HG03159 (cell line): ENCODE measurements around the gene PTPRN2.
"Not testable (repeated sequence)": the region's sequence is repeated elsewhere in the genome, so short reads cannot be mapped to it uniquely, and the experiment has no call there.

Source experiments
- ATAC-seq: cut with Tn5 transposase; IDR thresholded peaks from one replicate; pipeline ENCODE4 v1.9.1; 2021; ENCODE audit warnings: mild to moderate bottlenecking, moderate library complexity; ENCODE audit not compliant: unreplicated experiment

Gene PTPRN2

DNA sequence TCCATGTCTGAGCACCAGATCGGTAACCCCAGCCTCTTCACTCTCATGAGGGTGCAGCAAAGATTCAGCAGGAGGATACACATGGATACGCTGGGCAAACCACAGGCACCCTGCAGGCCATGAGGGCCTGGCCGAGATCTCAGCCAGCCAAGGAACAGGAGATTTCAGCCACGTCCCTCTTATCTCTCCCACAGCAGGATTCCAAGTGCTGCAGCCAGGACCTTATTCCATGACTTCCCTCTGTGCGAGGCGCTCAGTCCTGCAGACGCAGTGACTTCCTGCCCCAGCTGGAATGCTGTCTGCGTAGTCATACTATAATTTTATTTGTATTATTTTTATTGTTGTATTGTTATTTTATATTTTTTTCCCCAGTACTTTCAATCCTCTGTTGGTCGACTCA is 66.8 kb downstream of the PTPRN2 start:
- ATAC-seq: no peak

DNA sequence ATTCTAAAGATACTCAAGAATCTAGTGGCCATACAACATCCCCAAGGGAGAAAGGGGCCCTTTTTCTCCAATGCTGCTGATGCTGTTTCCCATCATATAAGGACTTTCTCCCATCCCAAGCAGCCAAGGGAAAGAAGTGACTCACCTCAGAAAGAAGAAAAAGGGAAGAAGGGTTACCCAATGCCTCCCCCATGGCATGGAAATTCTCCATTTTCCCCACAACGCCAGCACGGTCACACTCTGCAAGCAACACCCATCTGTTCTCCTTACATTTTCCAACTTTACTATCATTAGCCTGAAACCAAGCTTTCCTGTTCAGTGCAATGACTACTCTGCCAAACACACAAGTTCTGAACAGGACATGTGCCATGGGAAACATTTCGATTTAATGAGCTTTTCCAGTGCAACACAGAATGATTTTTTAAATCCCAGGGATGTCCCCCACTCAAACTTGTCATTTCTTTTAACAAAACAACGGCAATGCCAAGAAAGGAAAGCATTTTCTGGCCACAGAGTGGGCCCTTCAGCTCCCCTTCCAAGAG is 67.9 kb downstream of the PTPRN2 start:
- ATAC-seq: no peak

DNA sequence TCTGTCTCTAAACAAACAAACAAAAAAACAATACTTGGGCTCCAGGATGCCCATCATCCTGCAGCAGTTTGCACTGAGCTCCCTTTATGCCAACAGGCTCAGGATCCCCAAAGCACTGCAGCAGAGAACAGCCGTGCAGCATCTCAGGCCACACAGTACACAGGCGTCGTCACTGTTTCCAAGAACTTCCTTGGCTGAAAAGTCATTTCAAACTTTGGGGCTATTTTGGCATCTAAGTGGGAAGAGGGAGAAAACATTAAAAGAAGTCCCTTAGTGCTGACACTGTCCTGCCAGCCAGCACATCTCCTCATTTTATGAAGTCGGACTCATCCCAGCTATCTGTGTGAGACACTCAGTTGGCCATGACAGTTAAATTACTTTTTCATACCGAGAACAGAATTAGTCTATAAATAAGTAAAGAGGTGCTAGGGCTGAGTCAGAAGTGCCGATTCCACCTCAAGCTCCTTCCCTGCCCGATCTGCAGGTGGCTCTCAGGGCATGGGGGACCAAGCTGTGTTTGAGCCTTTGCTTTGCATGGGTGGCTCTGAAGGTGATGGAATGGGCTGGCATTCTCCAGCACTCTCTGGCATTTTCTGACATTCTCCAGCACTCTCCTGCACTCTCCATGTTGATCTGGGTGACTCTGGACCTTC is 68.5 kb downstream of the PTPRN2 start:
- ATAC-seq: no peak

GRCh38 chr7:158517571-158517970 is 70.1 kb downstream of the PTPRN2 start:
- no peak for ATAC-seq

GRCh38 chr7:158517072-158517471 is 70.6 kb downstream of the PTPRN2 start:
- ATAC-seq: no peak

GRCh38 chr7:158516524-158516923 is 71.1 kb downstream of the PTPRN2 start:
- no peak for ATAC-seq

- no peak for ATAC-seq
Measured at GRCh38 chr7:158512869-158513268, 74.8 kb downstream of the PTPRN2 start.

GRCh38 chr7:158512042-158512441 is 75.6 kb downstream of the PTPRN2 start:
- no peak for ATAC-seq

- ATAC-seq: no peak
Measured at GRCh38 chr7:158508802-158509385, 78.7 kb downstream of the PTPRN2 start.

DNA sequence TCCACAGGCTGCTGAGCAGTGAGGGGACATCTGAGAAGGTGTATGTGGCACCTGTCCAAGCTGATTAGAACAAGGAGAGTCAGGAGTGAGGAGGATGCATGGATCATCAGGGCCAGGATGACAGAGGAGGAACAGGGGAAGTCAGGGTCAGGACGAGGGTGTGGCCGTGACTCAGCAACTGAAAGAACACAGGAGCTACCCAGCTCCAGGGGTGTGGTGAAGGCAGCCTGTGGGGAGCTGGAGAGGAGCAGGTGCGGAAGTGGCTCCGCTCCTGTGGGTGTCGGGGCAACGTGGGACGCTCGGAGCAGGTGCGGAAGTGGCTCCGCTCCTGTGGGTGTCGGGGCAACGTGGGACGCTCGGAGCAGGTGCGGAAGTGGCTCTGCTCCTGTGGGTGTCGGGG is 79.3 kb downstream of the PTPRN2 start:
- not testable (repeated sequence) for ATAC-seq

DNA sequence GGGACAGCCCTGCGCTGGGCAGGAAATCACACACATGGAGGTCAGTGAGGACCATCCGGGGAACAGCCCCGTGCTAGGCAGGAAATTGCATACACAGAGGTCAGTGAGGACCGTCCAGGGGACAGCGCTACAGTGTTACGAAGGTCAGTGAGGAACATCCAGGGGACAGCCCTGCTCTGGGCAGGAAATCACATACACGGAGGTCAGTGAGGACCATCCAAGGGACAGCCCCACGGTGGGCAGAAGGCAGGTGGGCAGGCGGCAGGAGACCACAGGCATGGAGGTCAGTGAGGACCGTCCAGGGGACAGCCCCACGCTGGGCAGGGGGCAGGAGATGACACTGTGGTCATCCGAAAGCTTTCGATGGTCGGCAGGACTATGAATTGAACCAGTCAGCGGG is 79.7 kb downstream of the PTPRN2 start:
- ATAC-seq: no peak

DNA sequence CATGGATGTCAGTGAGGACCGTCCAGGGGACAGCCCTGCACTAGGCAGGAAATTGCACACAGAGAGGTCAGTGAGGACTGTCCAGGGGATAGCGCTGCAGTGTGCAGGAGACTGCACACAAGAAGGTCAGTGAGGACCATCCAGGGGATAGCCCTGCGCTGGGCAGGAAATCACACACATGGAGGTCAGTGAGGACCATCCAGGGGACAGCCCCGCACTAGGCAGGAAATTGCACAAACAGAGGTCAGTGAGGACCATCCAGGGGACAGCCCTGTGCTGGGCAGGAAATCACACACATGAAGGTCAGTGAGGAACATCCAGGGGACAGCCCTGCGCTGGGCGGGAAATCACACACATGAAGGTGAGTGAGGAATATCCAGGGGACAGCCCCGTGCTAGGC is 80.4 kb downstream of the PTPRN2 start:
- ATAC-seq: not testable (repeated sequence)

GRCh38 chr7:158506626-158507025 is 81.0 kb downstream of the PTPRN2 start:
- ATAC-seq: no peak

DNA sequence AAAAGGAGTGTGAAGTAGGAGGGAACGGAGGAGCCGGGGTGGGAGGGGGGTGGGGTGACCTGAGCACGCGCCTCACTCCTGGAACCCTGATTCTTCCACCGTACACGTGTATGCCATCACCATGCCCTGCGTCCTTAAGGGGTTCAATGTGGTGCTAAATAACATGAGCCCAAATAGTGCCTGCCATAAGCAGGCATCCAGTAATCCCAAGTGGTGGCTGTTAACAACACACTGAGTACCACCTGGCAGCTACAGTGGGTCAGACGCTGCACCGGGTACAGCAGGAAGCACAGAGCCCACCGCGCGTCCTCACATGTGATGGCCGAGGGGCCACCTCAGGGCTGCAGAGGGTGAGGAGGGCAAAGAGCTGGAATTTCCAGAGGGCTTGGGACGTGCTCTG is 81.9 kb downstream of the PTPRN2 start:
- no peak for ATAC-seq

GRCh38 chr7:158502068-158502750 is 85.4 kb downstream of the PTPRN2 start:
- ATAC-seq: no peak

DNA sequence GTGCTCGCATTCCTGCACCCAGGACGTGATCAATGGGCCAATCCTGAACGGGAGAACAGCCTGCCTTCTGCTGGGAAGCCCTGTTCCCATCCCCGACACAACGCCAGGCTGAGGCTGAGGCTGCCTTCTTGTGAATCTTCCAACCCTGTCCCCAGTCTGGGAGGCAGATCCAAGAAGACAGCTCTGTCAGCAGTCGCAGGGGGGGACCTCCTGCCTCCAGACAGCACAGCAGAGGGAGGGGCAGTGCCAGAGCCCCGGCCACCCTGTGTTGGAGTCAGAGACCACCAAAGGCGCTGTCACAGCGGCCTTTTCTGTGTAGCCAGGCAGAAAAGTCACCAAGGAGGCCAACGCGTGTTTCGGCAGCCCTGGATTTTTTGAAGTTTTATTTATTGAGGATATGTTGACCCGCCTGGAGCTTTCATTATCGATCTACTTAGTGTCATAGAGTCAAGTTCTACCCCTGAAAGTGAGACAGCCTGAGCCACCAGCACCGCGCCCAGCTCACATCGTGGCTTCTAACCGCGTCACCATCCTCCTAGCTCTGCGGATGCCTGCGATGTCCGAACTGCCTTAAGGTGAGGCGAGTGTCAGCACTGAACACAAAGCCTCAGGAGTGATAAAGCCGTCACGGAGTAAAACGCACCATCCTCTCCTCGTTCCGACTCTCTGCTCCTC is 86.1 kb downstream of the PTPRN2 start:
- no peak for ATAC-seq

GRCh38 chr7:158500651-158501052 is 87.0 kb downstream of the PTPRN2 start:
- ATAC-seq: no peak

DNA sequence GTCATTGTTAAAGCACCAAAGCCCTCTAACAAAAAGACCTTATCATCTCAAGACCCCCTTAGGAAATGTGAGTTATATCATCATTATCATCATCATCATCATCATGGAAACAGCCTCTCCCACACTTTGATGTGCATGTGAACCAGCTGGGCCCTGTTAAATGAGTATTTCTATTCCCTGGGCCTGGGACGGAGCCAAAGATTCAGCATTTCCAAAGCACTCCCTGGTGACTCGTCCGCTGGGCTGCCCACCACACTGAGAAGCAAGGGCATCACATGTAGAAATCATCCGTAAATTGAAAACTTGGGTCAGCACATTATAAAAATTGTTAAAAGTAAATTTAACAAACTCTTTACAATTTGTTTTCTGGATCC is 88.6 kb downstream of the PTPRN2 start:
- ATAC-seq: no peak

GRCh38 chr7:158498443-158499081 is 89.1 kb downstream of the PTPRN2 start:
- no peak for ATAC-seq

GRCh38 chr7:158497627-158498026 is 90.0 kb downstream of the PTPRN2 start:
- ATAC-seq: no peak

GRCh38 chr7:158495786-158496185 is 91.8 kb downstream of the PTPRN2 start:
- no peak for ATAC-seq
